ENCODE results near the gene ERGIC2. TPM values are rescaled to one million over a fixed set of nuclear protein-coding genes. Genes with fewer than 3 reads are reported as not detected.

ERGIC2 gene
- total RNA-seq, 1 experiment from 2014 or later, result 111 TPM

- intact Hi-C loops (cut with micrococcal nuclease; ENCODE audit: unreplicated experiment), result no loop called here
Measured at GRCh38 chr12:29310899-29311298, 70.1 kb downstream of the ERGIC2 start.

DNA sequence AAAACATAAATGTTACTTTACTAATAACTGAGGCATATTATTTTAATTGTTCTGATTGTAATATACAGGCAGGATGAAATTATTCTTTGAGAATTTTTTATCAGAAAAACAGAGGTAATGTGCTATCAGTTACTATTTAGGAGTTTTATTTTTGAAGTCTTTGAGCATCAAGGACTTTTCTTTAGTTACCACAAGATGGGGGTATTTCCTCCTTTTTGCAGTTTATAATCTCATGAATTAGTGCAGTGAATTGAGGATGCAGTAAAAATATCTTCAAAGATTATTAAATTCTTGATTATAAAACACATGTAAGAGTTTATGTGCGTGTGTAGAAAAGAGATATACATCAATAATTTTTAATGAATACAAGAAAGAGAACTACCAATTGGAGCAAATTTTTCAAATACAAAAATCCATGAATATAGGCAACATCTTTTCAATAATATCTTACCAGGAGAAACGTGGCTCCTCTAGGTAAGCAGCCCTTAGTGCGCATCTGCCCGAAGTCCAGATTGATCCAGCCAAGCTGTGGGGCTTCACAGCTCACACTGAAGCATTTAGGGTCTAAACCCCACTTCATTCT is 71.6 kb downstream of the ERGIC2 start:
- no peak overlapping the region for H3K27ac Mint-ChIP-seq (ENCODE audit: unreplicated experiment)
- no peak for DNase-seq
- TF ChIP-seq, protein P1, sequence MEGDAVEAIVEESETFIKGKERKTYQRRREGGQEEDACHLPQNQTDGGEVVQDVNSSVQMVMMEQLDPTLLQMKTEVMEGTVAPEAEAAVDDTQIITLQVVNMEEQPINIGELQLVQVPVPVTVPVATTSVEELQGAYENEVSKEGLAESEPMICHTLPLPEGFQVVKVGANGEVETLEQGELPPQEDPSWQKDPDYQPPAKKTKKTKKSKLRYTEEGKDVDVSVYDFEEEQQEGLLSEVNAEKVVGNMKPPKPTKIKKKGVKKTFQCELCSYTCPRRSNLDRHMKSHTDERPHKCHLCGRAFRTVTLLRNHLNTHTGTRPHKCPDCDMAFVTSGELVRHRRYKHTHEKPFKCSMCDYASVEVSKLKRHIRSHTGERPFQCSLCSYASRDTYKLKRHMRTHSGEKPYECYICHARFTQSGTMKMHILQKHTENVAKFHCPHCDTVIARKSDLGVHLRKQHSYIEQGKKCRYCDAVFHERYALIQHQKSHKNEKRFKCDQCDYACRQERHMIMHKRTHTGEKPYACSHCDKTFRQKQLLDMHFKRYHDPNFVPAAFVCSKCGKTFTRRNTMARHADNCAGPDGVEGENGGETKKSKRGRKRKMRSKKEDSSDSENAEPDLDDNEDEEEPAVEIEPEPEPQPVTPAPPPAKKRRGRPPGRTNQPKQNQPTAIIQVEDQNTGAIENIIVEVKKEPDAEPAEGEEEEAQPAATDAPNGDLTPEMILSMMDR (IDR thresholded peaks at IDR 0.05; ENCODE audit: insufficient read depth in 1 of 2, low read depth in 1 of 2, low read length in 1 of 2, severe bottlenecking in 1 of 2, unreplicated experiment in 1 of 2), result peak; percentile 44 to 46
- H3K4me1 Mint-ChIP-seq (ENCODE audit: low read depth, unreplicated experiment), result no peaks in the 10 kb centered on the region
- H3K4me3 ChIP-seq (ENCODE audit: low read depth, low read length), result no peak overlapping the region
- no peaks in the 10 kb centered on the region for H3K36me3 Mint-ChIP-seq (ENCODE audit: insufficient read depth, unreplicated experiment)
- H3K36me3 ChIP-seq (ENCODE audit: control insufficient read depth, insufficient read depth, low read length), result no peaks in the 10 kb centered on the region
- ChIA-PET POLR2A (no interaction called here), CTCF (no interaction called here)
- H3K27me3 Mint-ChIP-seq (ENCODE audit: insufficient read depth, unreplicated experiment), result no peaks in the 10 kb centered on the region
- H3K9me3 Mint-ChIP-seq (ENCODE audit: unreplicated experiment), result no peaks in the 10 kb centered on the region
- BruUV-seq (replicated peaks), result no TSS peak
- no peaks in the 10 kb centered on the region for H3K9me3 ChIP-seq
- peaks cover 3% of the 10 kb centered on the region for H3K4me1 ChIP-seq
- intact Hi-C loops (cut with micrococcal nuclease; ENCODE audit: unreplicated experiment), result loop anchor here (1.0 kb wide), 2 partner anchors 8 to 208 kb away; no protein-coding TSS in a partner anchor
- H3K4me3 Mint-ChIP-seq (ENCODE audit: unreplicated experiment), result no peak overlapping the region
- H3K27me3 ChIP-seq (replicated peaks; ENCODE audit: control insufficient read depth, insufficient read depth, low read length), result no peaks in the 10 kb centered on the region

More at GRCh38 chr12:29310899-29311298, 70.1 kb downstream of the ERGIC2 start:
- Mint-ChIP-seq H3K36me3 (ENCODE audit: insufficient read depth, unreplicated experiment) (no peaks in the 10 kb centered on the region), H3K27me3 (ENCODE audit: insufficient read depth, unreplicated experiment) (no peaks in the 10 kb centered on the region), H3K9me3 (ENCODE audit: unreplicated experiment) (no peaks in the 10 kb centered on the region), H3K27ac (ENCODE audit: unreplicated experiment) (no peak overlapping the region), H3K4me3 (ENCODE audit: unreplicated experiment) (no peak overlapping the region), H3K4me1 (ENCODE audit: low read depth, unreplicated experiment) (no peaks in the 10 kb centered on the region)
- H3K27me3 ChIP-seq (replicated peaks; ENCODE audit: control insufficient read depth, insufficient read depth, low read length), result no peaks in the 10 kb centered on the region
- no peaks in the 10 kb centered on the region for H3K36me3 ChIP-seq (ENCODE audit: control insufficient read depth, insufficient read depth, low read length)
- no peaks in the 10 kb centered on the region for H3K9me3 ChIP-seq
- H3K4me1 ChIP-seq, result no peaks in the 10 kb centered on the region
- BruUV-seq (replicated peaks), result no TSS peak
- no peak for DNase-seq
- CTCF ChIA-PET, result no interaction called here
- H3K4me3 ChIP-seq (ENCODE audit: low read depth, low read length), result no peak overlapping the region
- POLR2A ChIA-PET, result no interaction called here
- TF ChIP-seq, protein P1 (IDR thresholded peaks at IDR 0.05; ENCODE audit: insufficient read depth in 1 of 2, low read depth in 1 of 2, low read length in 1 of 2, severe bottlenecking in 1 of 2, unreplicated experiment in 1 of 2), result no peak

DNA sequence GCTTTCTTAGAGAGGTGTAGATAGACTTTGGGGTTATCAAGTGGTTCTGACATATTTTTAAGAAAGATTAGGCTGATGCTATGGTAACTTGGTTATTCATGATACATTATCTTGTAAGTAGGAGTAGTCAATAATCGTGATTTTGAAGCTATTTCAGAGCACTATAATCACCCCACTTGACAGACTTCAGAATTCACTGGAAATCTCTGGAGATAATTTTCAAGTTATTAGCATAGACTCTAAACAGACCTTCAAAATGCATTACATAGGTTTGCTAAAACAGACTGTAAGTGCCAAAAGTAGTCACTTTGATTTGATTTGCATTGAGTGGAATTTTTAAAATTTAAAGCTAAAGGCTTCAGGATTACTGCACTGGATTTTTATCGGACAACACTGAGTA is 74.3 kb downstream of the ERGIC2 start:
- Histone ChIP-seq H3K9me3 (no peaks in the 10 kb centered on the region), H3K27me3 (replicated peaks; ENCODE audit: control insufficient read depth, insufficient read depth, low read length) (no peaks in the 10 kb centered on the region), H3K4me1 (peaks cover 20% of the 10 kb centered on the region), H3K4me3 (ENCODE audit: low read depth, low read length) (no peak overlapping the region), H3K36me3 (ENCODE audit: control insufficient read depth, insufficient read depth, low read length) (no peaks in the 10 kb centered on the region)
- no peak overlapping the region for H3K4me3 Mint-ChIP-seq (ENCODE audit: unreplicated experiment)
- no TSS peak for BruUV-seq (replicated peaks)
- DNase-seq, result no peak
- intact Hi-C loops (cut with micrococcal nuclease; ENCODE audit: unreplicated experiment), result no loop called here
- TF ChIP-seq, protein P1 (IDR thresholded peaks at IDR 0.05; ENCODE audit: insufficient read depth in 1 of 2, low read depth in 1 of 2, low read length in 1 of 2, severe bottlenecking in 1 of 2, unreplicated experiment in 1 of 2), result no peak
- peaks cover 7% of the 10 kb centered on the region for H3K4me1 Mint-ChIP-seq (ENCODE audit: low read depth, unreplicated experiment)
- no peaks in the 10 kb centered on the region for H3K36me3 Mint-ChIP-seq (ENCODE audit: insufficient read depth, unreplicated experiment)
- ChIA-PET POLR2A (no interaction called here), CTCF (interaction anchor here (0.6 kb wide), 1 partner anchor 179 kb away, joined by 3 read pairs; no protein-coding TSS in a partner anchor)
- no peaks in the 10 kb centered on the region for H3K27me3 Mint-ChIP-seq (ENCODE audit: insufficient read depth, unreplicated experiment)
- H3K9me3 Mint-ChIP-seq (ENCODE audit: unreplicated experiment), result no peaks in the 10 kb centered on the region
- H3K27ac Mint-ChIP-seq (ENCODE audit: unreplicated experiment), result no peak overlapping the region

Measured in Caco-2 (cell line).